B cell (primary cell): ENCODE results near the gene CLK1. TPM values are rescaled to one million over a fixed set of nuclear protein-coding genes. Genes with fewer than 3 reads are reported as not detected.

ENCODE experiments used
- ATAC-seq: fragments of 200-7000 bp; cut with Tn5 transposase; one replicate; pipeline ENCODE4 v1.10.0; 2021; ENCODE audit warnings: low read depth, mild to moderate bottlenecking, moderate number of reproducible peaks, moderate library complexity
- CTCF ChIA-PET: fragments of 350-600 bp; sonication (Branson Sonifier 250); formaldehyde crosslinking; loops from one replicate; lab custom pipeline; 2021; ENCODE audit warnings: antibody characterized with exemption, inconsistent platforms; lab: Charles Lee
- POLR2A ChIA-PET: fragments of 350-600 bp; sonication (Branson Sonifier 250); formaldehyde crosslinking; loops from one replicate; lab custom pipeline; 2021; ENCODE audit warnings: antibody characterized with exemption; lab: Charles Lee
- DNase-seq: peaks from one replicate; pipeline ENCODE4 v3.0.0; 2013
- H2AFZ ChIP-seq: 2 replicates; pipeline ENCODE4 v1.6.1; 2012; ENCODE audit warnings: mild to moderate bottlenecking, low read depth, low read length; ENCODE audit not compliant: insufficient read depth, poor library complexity, severe bottlenecking
- H3K27ac ChIP-seq, 2 donors: 1 replicate in 1 of 2; 2 replicates in 1 of 2; pipeline ENCODE4 v1.5.1; 2012 to 2013; ENCODE audit warnings: low read length in 2 of 2, mild to moderate bottlenecking in 2 of 2, moderate library complexity in 1 of 2
- H3K27me3 ChIP-seq, 4 experiments: fragments of 200-600 bp in 1 of 4; sonication (generic) in 1 of 4; replicated peaks in 1 of 4; 1 replicate in 2 of 4; 2 replicates in 2 of 4; pipeline versions ENCODE4 v1.6.1 to v1.7.0; 2013 to 2016; ENCODE audit warnings: low read length in 3 of 4, mild to moderate bottlenecking in 2 of 4, mixed read lengths in 1 of 4, moderate library complexity in 1 of 4; ENCODE audit not compliant: insufficient read depth in 4 of 4, control insufficient read depth in 3 of 4; ENCODE audit errors: control extremely low read depth in 1 of 4
- H3K36me3 ChIP-seq, 2 experiments: replicated peaks in 1 of 2; 1 replicate in 1 of 2; 2 replicates in 1 of 2; pipeline versions ENCODE4 v1.6.1 to v1.7.1; 2013; ENCODE audit warnings: low read length in 1 of 2; ENCODE audit not compliant: insufficient read depth in 2 of 2, control insufficient read depth in 1 of 2; ENCODE audit errors: control extremely low read depth in 1 of 2, extremely low read depth in 1 of 2
- H3K4me1 ChIP-seq, 2 donors: fragments of 200-600 bp in 1 of 2; sonication (generic) in 1 of 2; 1 replicate in 1 of 2; 2 replicates in 1 of 2; pipeline versions ENCODE4 v1.5.1 to v1.6.1; 2013 to 2017; ENCODE audit warnings: low read length in 2 of 2; ENCODE audit not compliant: control insufficient read depth in 2 of 2, insufficient read depth in 2 of 2
- H3K4me2 ChIP-seq: replicated peaks from 2 replicates; pipeline ENCODE3; 2012; ENCODE audit warnings: mild to moderate bottlenecking, low read depth, low read length; ENCODE audit not compliant: poor library complexity, severe bottlenecking
- H3K4me3 ChIP-seq, 5 experiments: fragments of 200-600 bp in 1 of 5; sonication (generic) in 1 of 5; 1 replicate in 3 of 5; 2 replicates in 2 of 5; pipeline versions ENCODE4 v1.5.1 to v1.7.0; 2011 to 2016; ENCODE audit warnings: low read length in 4 of 5, mild to moderate bottlenecking in 4 of 5, low read depth in 2 of 5, control low read depth in 1 of 5, moderate library complexity in 1 of 5; ENCODE audit not compliant: insufficient read depth in 1 of 5; ENCODE audit errors: control extremely low read depth in 1 of 5, extremely low read depth in 1 of 5
- H3K79me2 ChIP-seq: fragments of 200-600 bp; sonication (generic); one replicate; pipeline ENCODE4 v1.6.0; 2016; ENCODE audit warnings: low read length; ENCODE audit not compliant: control insufficient read depth, insufficient read depth
- H3K9ac ChIP-seq: fragments of 200-600 bp; sonication (generic); 2 replicates; pipeline ENCODE4 v1.6.1; 2017; ENCODE audit warnings: mild to moderate bottlenecking, low read length, moderate library complexity
- H3K9me3 ChIP-seq, 3 donors: one replicate each; pipeline versions ENCODE4 v1.6.1 to v1.7.1; 2013; ENCODE audit warnings: low read length in 2 of 3; ENCODE audit not compliant: control insufficient read depth in 2 of 3, insufficient read depth in 1 of 3; ENCODE audit errors: control extremely low read depth in 1 of 3
- H4K20me1 ChIP-seq: 2 replicates; pipeline ENCODE4 v1.6.0; 2012; ENCODE audit warnings: mild to moderate bottlenecking, low read length; ENCODE audit not compliant: insufficient read depth, control insufficient read depth, poor library complexity, severe bottlenecking
- H3K27ac Mint-ChIP-seq: one replicate; pipeline ENCODE4 v1.8.0; 2021; ENCODE audit warnings: mixed read lengths
- H3K27me3 Mint-ChIP-seq: one replicate; pipeline ENCODE4 v1.8.0; 2021; ENCODE audit warnings: mixed read lengths
- H3K4me1 Mint-ChIP-seq: one replicate; pipeline ENCODE4 v1.8.0; 2021; ENCODE audit warnings: mixed read lengths
- H3K4me3 Mint-ChIP-seq: one replicate; pipeline ENCODE4 v1.8.0; 2021; ENCODE audit warnings: mixed read lengths
- H3K9me3 Mint-ChIP-seq: one replicate; pipeline ENCODE4 v1.8.0; 2022; ENCODE audit warnings: mixed read lengths; ENCODE audit not compliant: insufficient read depth
- CTCF ChIP-seq: fragments of 200-600 bp; IDR thresholded peaks from one replicate; pipeline ENCODE4 v1.8.0; 2022; ENCODE audit warnings: antibody characterized with exemption, mild to moderate bottlenecking
- EZH2 ChIP-seq: IDR thresholded peaks from 2 replicates; pipeline ENCODE4 v1.6.1; 2012; ENCODE audit warnings: borderline replicate concordance, low read depth, mild to moderate bottlenecking, moderate library complexity, low read length; ENCODE audit not compliant: insufficient read depth, poor library complexity, severe bottlenecking
- WGBS: methylation state at CpG from one replicate; pipeline ENCODE4 v1.1.5; 2013; ENCODE audit warnings: missing lambda C conversion rate; ENCODE audit not compliant: insufficient coverage; 5-methylcytosine and 5-hydroxymethylcytosine counted together
- intact Hi-C: fragments of 100-400 bp; cut with micrococcal nuclease; formaldehyde crosslinking; loops from one replicate; pipeline ENCODE4 v1.10.0; 2022
- polyA plus RNA-seq: library from polyadenylated mRNA; depleted of rRNA; stranded (reverse); fragments of >200 nt; gene quantifications from 2 replicates; pipeline ENCODE4 v1.2.3, GENCODE V29; 2012
- total RNA-seq, 2 donors: library from RNA; stranded (reverse); fragments of 120-200 nt in 1 of 2; gene quantifications; 1 replicate in 1 of 2; 2 replicates in 1 of 2; pipeline versions ENCODE4 v1.2.3 to v1.2.4, GENCODE V29; 2013 to 2022

Gene CLK1
- total and polyA plus RNA-seq, 2 donors (not counting 1 experiment from before 2014, with no cell fraction given), result 396 to 579 TPM

GRCh38 chr2:200913654-200914053, 49.2 kb upstream of the CLK1 start:
- intact Hi-C loops, result no loop called here
- POLR2A ChIA-PET, result interaction anchor here (0.6 kb wide), 1 partner anchor 24 kb away, joined by 7 read pairs; no protein-coding TSS in a partner anchor
- Histone ChIP-seq H3K4me2 (no peak overlapping the region), H3K4me1 (no peaks in the 10 kb centered on the region), H3K4me3 (no peak overlapping the region), H3K79me2 (no peaks in the 10 kb centered on the region), H3K27me3 (no peaks in the 10 kb centered on the region), H3K9me3 (no peaks in the 10 kb centered on the region), H3K27ac (no peak overlapping the region), H3K9ac (no peak overlapping the region), H3K36me3 (peaks cover 20 to 53% of the 10 kb centered on the region in 2 experiments), H4K20me1 (no peaks in the 10 kb centered on the region), H2AFZ (no peak overlapping the region)
- H3K27ac Mint-ChIP-seq, result no peak overlapping the region
- H3K27me3 Mint-ChIP-seq, result no peaks in the 10 kb centered on the region
- no peaks in the 10 kb centered on the region for H3K4me1 Mint-ChIP-seq
- DNase-seq, result no peak
- CTCF ChIA-PET, result no interaction called here
- H3K9me3 Mint-ChIP-seq, result no peaks in the 10 kb centered on the region
- no peak overlapping the region for H3K4me3 Mint-ChIP-seq
- ATAC-seq, result no peak
- TF ChIP-seq CTCF, result no peak
- TF ChIP-seq EZH2, result no peak

GRCh38 chr2:200909958-200910357, 45.5 kb upstream of the CLK1 start:
- Histone ChIP-seq H3K4me3 (no peak overlapping the region), H3K9ac (no peak overlapping the region), H3K36me3 (peaks cover 21 to 53% of the 10 kb centered on the region in 2 experiments), H3K79me2 (no peaks in the 10 kb centered on the region), H2AFZ (no peak overlapping the region), H3K4me1 (no peaks in the 10 kb centered on the region), H4K20me1 (no peaks in the 10 kb centered on the region), H3K27ac (no peak overlapping the region), H3K27me3 (no peaks in the 10 kb centered on the region), H3K4me2 (no peak overlapping the region), H3K9me3 (no peaks in the 10 kb centered on the region)
- no peak for TF ChIP-seq CTCF
- no peak for TF ChIP-seq EZH2
- WGBS, result 100% methylated on average over 2 of the region's 4 CpGs
- no peak overlapping the region for H3K27ac Mint-ChIP-seq
- ATAC-seq, result no peak
- CTCF ChIA-PET, result no interaction called here
- intact Hi-C loops, result no loop called here
- POLR2A ChIA-PET, result no interaction called here
- no peaks in the 10 kb centered on the region for H3K4me1 Mint-ChIP-seq
- H3K9me3 Mint-ChIP-seq, result no peaks in the 10 kb centered on the region
- H3K4me3 Mint-ChIP-seq, result no peak overlapping the region
- no peaks in the 10 kb centered on the region for H3K27me3 Mint-ChIP-seq
- DNase-seq, result no peak
